ENCODE measurements around the gene ATP2C2. TPM values are rescaled to one million over a fixed set of nuclear protein-coding genes. Genes with fewer than 3 reads are reported as not detected.

ATP2C2 gene
- total and polyA plus RNA-seq, 8 donors = 11.2 to 52.8 (median 22.2) TPM

GRCh38 chr16:84498223-84498610, 129.9 kb downstream of the ATP2C2 start:
- DNase-seq = no peak

GRCh38 chr16:84498859-84499620, 130.7 kb downstream of the ATP2C2 start:
- no peak for DNase-seq
- H3K27me3 ChIP-seq = no peaks in the 10 kb centered on the region

More at GRCh38 chr16:84498223-84498610, 129.9 kb downstream of the ATP2C2 start:
- no peak for ATAC-seq
- Histone ChIP-seq H3K27me3 (no peaks in the 10 kb centered on the region), H3K9me3 (peaks cover 0 to 8% of the 10 kb centered on the region in 2 donors), H3K4me3 (no peak overlapping the region), H3K27ac (no peak overlapping the region), H3K4me1 (peaks cover 0 to 1% of the 10 kb centered on the region in 2 donors), H3K36me3 (peaks cover 0 to 51% of the 10 kb centered on the region in 2 donors)
- intact Hi-C loops (cut with DNase I) = no loop called here
- TF ChIP-seq, protein P1, sequence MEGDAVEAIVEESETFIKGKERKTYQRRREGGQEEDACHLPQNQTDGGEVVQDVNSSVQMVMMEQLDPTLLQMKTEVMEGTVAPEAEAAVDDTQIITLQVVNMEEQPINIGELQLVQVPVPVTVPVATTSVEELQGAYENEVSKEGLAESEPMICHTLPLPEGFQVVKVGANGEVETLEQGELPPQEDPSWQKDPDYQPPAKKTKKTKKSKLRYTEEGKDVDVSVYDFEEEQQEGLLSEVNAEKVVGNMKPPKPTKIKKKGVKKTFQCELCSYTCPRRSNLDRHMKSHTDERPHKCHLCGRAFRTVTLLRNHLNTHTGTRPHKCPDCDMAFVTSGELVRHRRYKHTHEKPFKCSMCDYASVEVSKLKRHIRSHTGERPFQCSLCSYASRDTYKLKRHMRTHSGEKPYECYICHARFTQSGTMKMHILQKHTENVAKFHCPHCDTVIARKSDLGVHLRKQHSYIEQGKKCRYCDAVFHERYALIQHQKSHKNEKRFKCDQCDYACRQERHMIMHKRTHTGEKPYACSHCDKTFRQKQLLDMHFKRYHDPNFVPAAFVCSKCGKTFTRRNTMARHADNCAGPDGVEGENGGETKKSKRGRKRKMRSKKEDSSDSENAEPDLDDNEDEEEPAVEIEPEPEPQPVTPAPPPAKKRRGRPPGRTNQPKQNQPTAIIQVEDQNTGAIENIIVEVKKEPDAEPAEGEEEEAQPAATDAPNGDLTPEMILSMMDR (IDR thresholded peaks at IDR 0.05) = no peak

GRCh38 chr16:84499638-84500037, 131.3 kb downstream of the ATP2C2 start:
- peaks cover 0 to 11% of the 10 kb centered on the region in 2 donors for H3K4me1 ChIP-seq
- no peak overlapping the region for H3K27ac ChIP-seq
- H3K27me3 ChIP-seq = no peaks in the 10 kb centered on the region
- H3K36me3 ChIP-seq = peaks cover 0 to 37% of the 10 kb centered on the region in 2 donors
- no peak overlapping the region for H3K4me3 ChIP-seq
- H3K9me3 ChIP-seq = no peaks in the 10 kb centered on the region
- no peak for DNase-seq
- ATAC-seq = no peak
- TF ChIP-seq, protein P1 (IDR thresholded peaks at IDR 0.05) = no peak
- intact Hi-C loops (cut with DNase I) = no loop called here

More at GRCh38 chr16:84498859-84499620, 130.7 kb downstream of the ATP2C2 start:
- intact Hi-C loops (cut with DNase I) = no loop called here
- no peak overlapping the region for H3K4me3 ChIP-seq
- H3K36me3 ChIP-seq = peaks cover 0 to 43% of the 10 kb centered on the region in 2 donors
- ATAC-seq = no peak
- H3K27ac ChIP-seq = no peak overlapping the region
- TF ChIP-seq, protein P1 (IDR thresholded peaks at IDR 0.05) = no peak
- peaks cover 0 to 9% of the 10 kb centered on the region in 2 donors for H3K4me1 ChIP-seq
- no peaks in the 10 kb centered on the region for H3K9me3 ChIP-seq

GRCh38 chr16:84500531-84500930, 132.2 kb downstream of the ATP2C2 start:
- DNase-seq = no peak
- ATAC-seq = no peak
- H3K9me3 ChIP-seq = no peaks in the 10 kb centered on the region
- TF ChIP-seq, protein P1 (IDR thresholded peaks at IDR 0.05) = no peak
- peaks cover 6 to 20% of the 10 kb centered on the region in 2 donors for H3K4me1 ChIP-seq
- H3K36me3 ChIP-seq = peaks cover 0 to 28% of the 10 kb centered on the region in 2 donors
- H3K4me3 ChIP-seq = no peak overlapping the region
- no peak overlapping the region for H3K27ac ChIP-seq
- intact Hi-C loops (cut with DNase I) = no loop called here
- no peaks in the 10 kb centered on the region for H3K27me3 ChIP-seq

DNA sequence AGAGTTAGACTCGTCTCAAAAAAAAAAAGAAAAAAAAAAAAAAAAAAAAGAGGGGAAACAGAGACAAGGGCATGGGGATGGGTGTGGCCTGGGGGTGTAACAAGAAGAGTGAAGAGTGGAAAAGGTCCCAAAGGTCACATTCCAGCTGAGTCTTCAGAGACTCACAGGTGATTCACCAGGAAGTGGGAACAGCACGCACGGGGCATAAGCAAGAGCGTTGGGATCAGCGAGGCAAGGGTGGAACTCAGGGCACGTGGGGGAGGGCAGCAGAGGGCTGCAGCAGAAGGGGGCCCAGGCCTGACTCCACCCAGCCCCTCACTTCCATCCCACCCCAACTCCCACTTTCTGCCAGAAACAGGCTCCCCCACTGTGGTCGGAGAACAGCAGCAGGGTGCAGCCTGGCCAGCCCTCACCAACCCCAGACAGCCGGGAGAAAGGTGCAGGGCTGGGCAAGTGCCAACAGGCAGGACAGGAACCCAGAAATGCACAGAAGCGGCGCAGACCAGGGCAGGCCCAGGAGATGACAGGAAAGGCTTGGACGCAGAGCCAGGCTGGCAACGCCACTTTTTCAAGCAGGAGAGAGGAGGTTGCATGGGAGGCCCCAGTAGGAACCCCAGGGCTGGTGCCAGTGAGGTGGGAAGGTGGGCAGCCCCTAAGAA, 132.9 kb downstream of the ATP2C2 start:
- Histone ChIP-seq H3K27ac (no peak overlapping the region), H3K27me3 (no peaks in the 10 kb centered on the region), H3K4me3 (no peak overlapping the region), H3K9me3 (no peaks in the 10 kb centered on the region), H3K36me3 (peaks cover 0 to 21% of the 10 kb centered on the region in 2 donors), H3K4me1 (peaks cover 6 to 26% of the 10 kb centered on the region in 2 donors)
- no peak for DNase-seq
- ATAC-seq = no peak
- intact Hi-C loops (cut with DNase I) = no loop called here
- TF ChIP-seq, protein P1 (IDR thresholded peaks at IDR 0.05) = no peak
